HCT116 (cell line): ENCODE data around the gene PJA2. TPM values are rescaled to one million over a fixed set of nuclear protein-coding genes. Genes with fewer than 3 reads are reported as not detected.

ENCODE experiments used
- ATAC-seq: fragments of 200-7000 bp; cut with Tn5 transposase; 2 replicates; pipeline ENCODE4 v1.9.1; 2020; ENCODE audit warnings: mild to moderate bottlenecking, moderate library complexity
- BruUV-seq: library from RNA; stranded (reverse); fragments of 400-500 nt; replicated peaks from 2 replicates; lab custom pipeline; 2021; lab: Mats Ljungman, UMichigan
- CTCF ChIA-PET: fragments of 300-600 bp; sonication (Branson Sonifier 250); formaldehyde crosslinking; loops from one replicate; lab custom pipeline; 2021; ENCODE audit warnings: antibody characterized with exemption; lab: Charles Lee
- POLR2A ChIA-PET: fragments of 300-600, 350-600 bp; sonication (Branson Sonifier 250); formaldehyde crosslinking; loops from one replicate; lab custom pipeline; 2021; ENCODE audit warnings: antibody characterized with exemption; lab: Charles Lee
- RAD21 ChIA-PET, 2 experiments: fragments of 300-600 bp; sonication (Branson Sonifier 250); formaldehyde crosslinking; loops; one replicate each; lab custom pipeline; 2023; ENCODE audit warnings: low total read pairs in 2 of 2; ENCODE audit not compliant: uncharacterized antibody in 2 of 2, unreplicated experiment in 2 of 2, low non-redundant PET in 1 of 2; lab: Charles Lee
- DNase-seq: peaks from one replicate; pipeline ENCODE4 v3.0.0-alpha.2; 2010; ENCODE audit warnings: low read depth, low spot score
- H2AFZ ChIP-seq: fragments of 200-600 bp; shearing (Covaris generic), sonication (generic); 2 replicates; pipeline ENCODE4 v1.6.1; 2017; ENCODE audit warnings: low read depth, mixed run types, mixed read lengths, antibody characterized with exemption, low read length; ENCODE audit not compliant: poor library complexity, severe bottlenecking
- H3K27ac ChIP-seq: 2 replicates; pipeline ENCODE4 v1.5.1; 2012; ENCODE audit warnings: low read depth, low read length
- H3K27me3 ChIP-seq: fragments of 200-600 bp; sonication (generic); 2 replicates; pipeline ENCODE4 v1.6.1; 2016; ENCODE audit warnings: mixed run types, low read length, mixed read lengths; ENCODE audit not compliant: insufficient read depth
- H3K36me3 ChIP-seq, 2 experiments: fragments of 200-500 bp in 1 of 2; fragments of 200-600 bp in 1 of 2; sonication (Bioruptor generic) in 1 of 2; sonication (generic) in 1 of 2; 2 replicates each; pipeline versions ENCODE4 v1.5.1 to v1.6.1; 2014 to 2016; ENCODE audit warnings: low read length in 2 of 2, inconsistent platforms in 1 of 2, mixed read lengths in 1 of 2, mixed run types in 1 of 2; ENCODE audit not compliant: insufficient read depth in 2 of 2, control insufficient read depth in 1 of 2
- H3K4me1 ChIP-seq, 2 experiments: fragments of 200-600 bp in 1 of 2; sonication (generic) in 1 of 2; 2 replicates each; pipeline versions ENCODE4 v1.5.1 to v1.6.1; 2012 to 2017; ENCODE audit warnings: low read length in 2 of 2, inconsistent platforms in 1 of 2, mild to moderate bottlenecking in 1 of 2, mixed read lengths in 1 of 2, mixed run types in 1 of 2, moderate library complexity in 1 of 2; ENCODE audit not compliant: insufficient read depth in 2 of 2, control insufficient read depth in 1 of 2
- H3K4me2 ChIP-seq: fragments of 200-600 bp; sonication (generic); 2 replicates; pipeline ENCODE4 v1.6.1; 2017; ENCODE audit warnings: mixed run types, low read length, mixed read lengths
- H3K4me3 ChIP-seq, 2 experiments: fragments of 200-600 bp in 1 of 2; sonication (generic) in 1 of 2; replicated peaks in 1 of 2; 2 replicates each; pipeline ENCODE4 v1.5.1; 2011 to 2016; ENCODE audit warnings: low read length in 2 of 2, control low read depth in 1 of 2, low read depth in 1 of 2, mild to moderate bottlenecking in 1 of 2, mixed read lengths in 1 of 2, mixed run types in 1 of 2
- H3K79me2 ChIP-seq: fragments of 200-600 bp; sonication (generic); 2 replicates; pipeline ENCODE4 v1.6.1; 2017; ENCODE audit warnings: mild to moderate bottlenecking, mixed run types, low read length, moderate library complexity, mixed read lengths; ENCODE audit not compliant: insufficient read depth
- H3K9ac ChIP-seq: fragments of 200-600 bp; sonication (generic); 2 replicates; pipeline ENCODE4 v1.6.1; 2016; ENCODE audit warnings: low read length, mixed read lengths
- H3K9me2 ChIP-seq: fragments of 200-600 bp; sonication (generic), shearing (Covaris generic); 2 replicates; pipeline ENCODE4 v1.6.1; 2017; ENCODE audit warnings: mixed run types, mild to moderate bottlenecking, moderate library complexity; ENCODE audit not compliant: insufficient read depth
- H3K9me3 ChIP-seq, 2 experiments: fragments of 200-500 bp in 1 of 2; fragments of 200-600 bp in 1 of 2; sonication (Bioruptor generic) in 1 of 2; sonication (generic) in 1 of 2; 2 replicates each; pipeline ENCODE4 v1.6.1; 2014 to 2017; ENCODE audit warnings: low read length in 2 of 2, mixed read lengths in 2 of 2, inconsistent platforms in 1 of 2, low read depth in 1 of 2, mild to moderate bottlenecking in 1 of 2, mixed run types in 1 of 2, moderate library complexity in 1 of 2; ENCODE audit not compliant: control insufficient read depth in 1 of 2, insufficient read depth in 1 of 2
- H4K20me1 ChIP-seq: fragments of 200-600 bp; sonication (generic), shearing (Covaris generic); 2 replicates; pipeline ENCODE4 v1.6.1; 2017; ENCODE audit warnings: mixed run types, mild to moderate bottlenecking, moderate library complexity; ENCODE audit not compliant: insufficient read depth
- CBX3 ChIP-seq: IDR thresholded peaks from 2 replicates; pipeline ENCODE4 v1.6.1; 2012; ENCODE audit warnings: low read depth
- CEBPB ChIP-seq: IDR thresholded peaks from 2 replicates; pipeline ENCODE4 v1.6.1; 2012; ENCODE audit warnings: low read depth
- EGR1 ChIP-seq: IDR thresholded peaks from 2 replicates; pipeline ENCODE4 v1.6.1; 2012; ENCODE audit warnings: low read depth
- EZH2 ChIP-seq: fragments of 200-600 bp; sonication (generic); IDR thresholded peaks from 2 replicates; pipeline ENCODE4 v1.6.1; 2017; ENCODE audit warnings: antibody characterized with exemption, mixed run types
- EZH2phosphoT487 ChIP-seq: fragments of 200-600 bp; IDR thresholded peaks from 2 replicates; pipeline ENCODE4 v1.6.1; 2018; ENCODE audit warnings: antibody characterized with exemption, borderline replicate concordance
- MAX ChIP-seq: IDR thresholded peaks from 2 replicates; pipeline ENCODE4 v1.6.1; 2012
- RAD21 ChIP-seq: IDR thresholded peaks from 2 replicates; pipeline ENCODE4 v1.6.1; 2012; ENCODE audit warnings: low read depth, mild to moderate bottlenecking
- SP1 ChIP-seq: IDR thresholded peaks from 2 replicates; pipeline ENCODE4 v1.6.1; 2012; ENCODE audit warnings: low read depth
- SRF ChIP-seq: IDR thresholded peaks from 2 replicates; pipeline ENCODE4 v1.6.1; 2012; ENCODE audit warnings: low read depth
- YY1 ChIP-seq: IDR thresholded peaks from 2 replicates; pipeline ENCODE4 v1.6.1; 2011; ENCODE audit warnings: low read length, low read depth, moderate library complexity, mild to moderate bottlenecking; ENCODE audit not compliant: insufficient replicate concordance; ENCODE audit errors: extremely low read depth
- ZBTB33 ChIP-seq: IDR thresholded peaks from 2 replicates; pipeline ENCODE4 v1.6.1; 2011; ENCODE audit warnings: mild to moderate bottlenecking, low read length, moderate library complexity; ENCODE audit not compliant: insufficient replicate concordance; ENCODE audit errors: extremely low read depth
- intact Hi-C: fragments of 100-400 bp; cut with micrococcal nuclease; formaldehyde crosslinking; loops from 2 replicates; pipeline ENCODE4 v1.10.0; 2022
- total RNA-seq: library from RNA; stranded (reverse); gene quantifications from one replicate; pipeline ENCODE4 v1.2.1, GENCODE V29; 2021; ENCODE audit not compliant: unreplicated experiment

The PJA2 gene
- total RNA-seq, 1 experiment from 2014 or later, result 38.4 TPM

GRCh38 chr5:109448838-109449237, 39.1 kb upstream of the PJA2 start:
- BruUV-seq, result no TSS peak
- no peaks in the 10 kb centered on the region for H3K27me3 ChIP-seq
- no peaks in the 10 kb centered on the region for H3K9me2 ChIP-seq
- no peaks in the 10 kb centered on the region for H3K9me3 ChIP-seq
- no peak overlapping the region for H3K9ac ChIP-seq
- ChIA-PET RAD21 (no interaction called here), POLR2A (no interaction called here), CTCF (no interaction called here)
- no peaks in the 10 kb centered on the region for H3K36me3 ChIP-seq
- H3K4me1 ChIP-seq, result no peaks in the 10 kb centered on the region
- H3K79me2 ChIP-seq, result no peaks in the 10 kb centered on the region
- no peak overlapping the region for H3K4me2 ChIP-seq
- H3K4me3 ChIP-seq, result no peak overlapping the region
- no peak overlapping the region for H2AFZ ChIP-seq
- intact Hi-C loops, result no loop called here
- TF ChIP-seq SRF (no peak), ZBTB33 (no peak), CEBPB (no peak), CBX3 (no peak), YY1 (no peak), MAX (no peak), EGR1 (no peak), EZH2phosphoT487 (no peak), EZH2 (no peak), SP1 (no peak), RAD21 (no peak)
- DNase-seq (no peak), ATAC-seq (no peak)
- H3K27ac ChIP-seq, result no peak overlapping the region
- no peaks in the 10 kb centered on the region for H4K20me1 ChIP-seq
